HG02571 (cell line): Measurements from ENCODE around the gene C1QTNF7.

Experiments
- ATAC-seq: cut with Tn5 transposase; IDR thresholded peaks from one replicate; pipeline ENCODE4 v1.9.1; 2021; ENCODE audit warnings: mild to moderate bottlenecking, moderate library complexity; ENCODE audit not compliant: unreplicated experiment

Gene C1QTNF7

GRCh38 chr4:15455290-15455689 lies 27.5 kb downstream of the C1QTNF7 start:
- ATAC-seq: no peak

- peak; percentile 93 for ATAC-seq
Observed at GRCh38 chr4:15457406-15458201, 29.8 kb downstream of the C1QTNF7 start.

GRCh38 chr4:15458616-15459015 lies 30.8 kb downstream of the C1QTNF7 start:
- ATAC-seq: no peak

- ATAC-seq: no peak
Observed at GRCh38 chr4:15459706-15460105, 31.9 kb downstream of the C1QTNF7 start.

GRCh38 chr4:15466596-15466995 lies 38.8 kb downstream of the C1QTNF7 start:
- no peak for ATAC-seq

- no peak for ATAC-seq
Observed at GRCh38 chr4:15469402-15470127, 41.7 kb downstream of the C1QTNF7 start, which contains the start of gene CC2D2A. Gene CC2D2A (plus strand): TSS chr4:15469882. CDS start chr4:15475933, 6,051 bp downstream.

GRCh38 chr4:15470128-15470475 lies 42.3 kb downstream of the C1QTNF7 start:
- ATAC-seq: no peak

GRCh38 chr4:15476396-15476795 lies 48.6 kb downstream of the C1QTNF7 start:
- no peak for ATAC-seq

GRCh38 chr4:15478724-15479088 lies 50.9 kb downstream of the C1QTNF7 start:
- ATAC-seq: no peak

GRCh38 chr4:15479089-15479912 lies 51.5 kb downstream of the C1QTNF7 start:
- ATAC-seq: no peak

GRCh38 chr4:15479913-15480185 lies 52.0 kb downstream of the C1QTNF7 start:
- ATAC-seq: no peak

GRCh38 chr4:15481961-15482745 lies 54.3 kb downstream of the C1QTNF7 start:
- ATAC-seq: no peak

GRCh38 chr4:15482842-15483241 lies 55.0 kb downstream of the C1QTNF7 start:
- ATAC-seq: no peak

GRCh38 chr4:15488136-15488535 lies 60.3 kb downstream of the C1QTNF7 start:
- no peak for ATAC-seq

- no peak for ATAC-seq
Observed at GRCh38 chr4:15488658-15489470, 61.0 kb downstream of the C1QTNF7 start.

GRCh38 chr4:15489551-15489950 lies 61.7 kb downstream of the C1QTNF7 start:
- no peak for ATAC-seq

- no peak for ATAC-seq
Observed at GRCh38 chr4:15493411-15493810, 65.6 kb downstream of the C1QTNF7 start.

GRCh38 chr4:15495621-15496020 lies 67.8 kb downstream of the C1QTNF7 start:
- ATAC-seq: no peak
